Body of pancreas (tissue), 4 donors: ENCODE measurements around the gene SELENOW. TPM values are rescaled to one million over a fixed set of nuclear protein-coding genes. Genes with fewer than 3 reads are reported as not detected.
A peak's percentile ranks its signal among the peaks of the same experiment; 100 is the strongest.

Experiments
- ATAC-seq: fragments of 150-250 bp; one replicate; pipeline ENCODE4 v1.9.1; 2016
- DNase-seq, 4 donors: peaks; one replicate each; pipeline ENCODE4 v3.0.0-alpha.2; 2019
- H3K27ac ChIP-seq, 4 donors: fragments of 200-600 bp; sonication (generic); 1 replicate in 3 of 4; 2 replicates in 1 of 4; pipeline versions ENCODE4 v1.5.1 to v1.6.1; 2016 to 2019; ENCODE audit warnings: mild to moderate bottlenecking in 1 of 4, mixed read lengths in 1 of 4, moderate library complexity in 1 of 4
- H3K27me3 ChIP-seq, 2 donors: fragments of 200-600 bp; sonication (generic); one replicate each; pipeline ENCODE4 v1.6.0; 2016; ENCODE audit warnings: mild to moderate bottlenecking in 1 of 2
- H3K36me3 ChIP-seq, 2 donors: fragments of 200-600 bp; sonication (generic); replicated peaks in 1 of 2; 2 replicates each; pipeline ENCODE4 v1.5.1; 2016; ENCODE audit warnings: low read depth in 2 of 2; ENCODE audit not compliant: insufficient read depth in 1 of 2
- H3K4me1 ChIP-seq: fragments of 200-600 bp; sonication (generic); one replicate; pipeline ENCODE4 v1.6.0; 2016
- H3K4me3 ChIP-seq, 2 donors: fragments of 200-600 bp; sonication (generic); 1 replicate in 1 of 2; 2 replicates in 1 of 2; pipeline ENCODE4 v1.5.1; 2016 to 2019
- H3K9me3 ChIP-seq, 3 donors: fragments of 200-600 bp; sonication (generic); 1 replicate in 2 of 3; 2 replicates in 1 of 3; pipeline ENCODE4 v1.5.1; 2016
- POLR2A ChIP-seq, 3 donors: fragments of 450-650 bp; IDR thresholded peaks; one replicate each; pipeline ENCODE4 v1.6.1; 2016; ENCODE audit warnings: antibody characterized with exemption in 3 of 3, mild to moderate bottlenecking in 2 of 3
- WGBS, 2 donors: methylation state at CpG; one replicate each; pipeline ENCODE4 v1.1.5; 2017; 5-methylcytosine and 5-hydroxymethylcytosine counted together
- intact Hi-C: fragments of 100-400 bp; cut with DNase I; formaldehyde crosslinking; loops from one replicate; pipeline ENCODE4 v1.15.1; 2023
- total RNA-seq, 2 donors: library from RNA; depleted of rRNA; stranded (reverse); fragments of >200 nt; gene quantifications; one replicate each; pipeline ENCODE4 v1.1.0, GENCODE V29; 2016
- TF ChIP-seq, protein P1 (sequence below), 7 experiments: fragments of 450-650 bp in 4 of 7; fragments of 200-600 bp in 3 of 7; sonication (generic) in 3 of 7; IDR thresholded peaks; one replicate each; pipeline ENCODE4 v1.5.1; 2016 to 2019; ENCODE audit warnings: antibody characterized with exemption in 7 of 7

The SELENOW gene
- total RNA-seq, 2 donors from 2014 or later, result 189 to 296 TPM

- H3K4me1 ChIP-seq, result peaks cover 32% of the 10 kb centered on the region
- no peak for ATAC-seq
- intact Hi-C loops, result no loop called here
- 85 to 95% methylated on average over 8 of the region's 8 CpGs for WGBS, 2 donors
- no peak for TF ChIP-seq POLR2A (IDR thresholded peaks at IDR 0.05)
- TF ChIP-seq, protein P1, sequence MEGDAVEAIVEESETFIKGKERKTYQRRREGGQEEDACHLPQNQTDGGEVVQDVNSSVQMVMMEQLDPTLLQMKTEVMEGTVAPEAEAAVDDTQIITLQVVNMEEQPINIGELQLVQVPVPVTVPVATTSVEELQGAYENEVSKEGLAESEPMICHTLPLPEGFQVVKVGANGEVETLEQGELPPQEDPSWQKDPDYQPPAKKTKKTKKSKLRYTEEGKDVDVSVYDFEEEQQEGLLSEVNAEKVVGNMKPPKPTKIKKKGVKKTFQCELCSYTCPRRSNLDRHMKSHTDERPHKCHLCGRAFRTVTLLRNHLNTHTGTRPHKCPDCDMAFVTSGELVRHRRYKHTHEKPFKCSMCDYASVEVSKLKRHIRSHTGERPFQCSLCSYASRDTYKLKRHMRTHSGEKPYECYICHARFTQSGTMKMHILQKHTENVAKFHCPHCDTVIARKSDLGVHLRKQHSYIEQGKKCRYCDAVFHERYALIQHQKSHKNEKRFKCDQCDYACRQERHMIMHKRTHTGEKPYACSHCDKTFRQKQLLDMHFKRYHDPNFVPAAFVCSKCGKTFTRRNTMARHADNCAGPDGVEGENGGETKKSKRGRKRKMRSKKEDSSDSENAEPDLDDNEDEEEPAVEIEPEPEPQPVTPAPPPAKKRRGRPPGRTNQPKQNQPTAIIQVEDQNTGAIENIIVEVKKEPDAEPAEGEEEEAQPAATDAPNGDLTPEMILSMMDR (IDR thresholded peaks at IDR 0.05), result no peak
- H3K27me3 ChIP-seq, result no peaks in the 10 kb centered on the region
- no peaks in the 10 kb centered on the region for H3K36me3 ChIP-seq
- H3K27ac ChIP-seq, result peak overlapping the region in 3 of 4 donors; percentile 80 to 84 (median 84)
- H3K9me3 ChIP-seq, result no peaks in the 10 kb centered on the region
- H3K4me3 ChIP-seq, result no peak overlapping the region
- no peak for DNase-seq
These were observed 47.6 kb upstream of the SELENOW start for GRCh38 chr19:47730910-47731309.

GRCh38 chr19:47735131-47735530 is 43.4 kb upstream of the SELENOW start:
- no peak for ATAC-seq
- H3K9me3 ChIP-seq, result no peaks in the 10 kb centered on the region
- WGBS, 2 donors, result 86 to 87% methylated on average over 4 of the region's 4 CpGs
- peaks cover 0 to 2% of the 10 kb centered on the region in 2 donors for H3K36me3 ChIP-seq
- H3K4me1 ChIP-seq, result peaks cover 6% of the 10 kb centered on the region
- TF ChIP-seq POLR2A (IDR thresholded peaks at IDR 0.05), result no peak
- TF ChIP-seq, protein P1 (IDR thresholded peaks at IDR 0.05), result no peak
- no peak for DNase-seq
- no peaks in the 10 kb centered on the region for H3K27me3 ChIP-seq
- H3K27ac ChIP-seq, result no peak overlapping the region
- H3K4me3 ChIP-seq, result no peak overlapping the region
- intact Hi-C loops, result no loop called here

DNA sequence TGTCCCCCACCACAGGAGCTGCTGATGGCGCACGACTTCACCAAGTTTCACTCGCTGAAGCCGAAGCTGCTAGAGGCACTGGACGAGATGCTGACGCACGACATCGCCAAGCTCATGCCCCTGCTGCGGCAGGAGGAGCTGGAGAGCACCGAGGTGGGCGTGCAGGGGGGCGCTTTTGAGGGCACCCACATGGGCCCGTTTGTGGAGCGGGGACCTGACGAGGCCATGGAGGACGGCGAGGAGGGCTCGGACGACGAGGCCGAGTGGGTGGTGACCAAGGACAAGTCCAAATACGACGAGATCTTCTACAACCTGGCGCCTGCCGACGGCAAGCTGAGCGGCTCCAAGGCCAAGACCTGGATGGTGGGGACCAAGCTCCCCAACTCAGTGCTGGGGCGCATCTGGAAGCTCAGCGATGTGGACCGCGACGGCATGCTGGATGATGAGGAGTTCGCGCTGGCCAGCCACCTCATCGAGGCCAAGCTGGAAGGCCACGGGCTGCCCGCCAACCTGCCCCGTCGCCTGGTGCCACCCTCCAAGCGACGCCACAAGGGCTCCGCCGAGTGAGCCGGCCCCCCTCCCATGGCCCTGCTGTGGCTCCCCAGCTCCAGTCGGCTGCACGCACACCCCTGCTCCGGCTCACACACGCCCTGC is 37.5 kb upstream of the SELENOW start:
- DNase-seq (peak in 1 of 4 donors; percentile 30), ATAC-seq (no peak)
- Histone ChIP-seq H3K4me3 (no peak overlapping the region), H3K4me1 (peaks cover 26% of the 10 kb centered on the region), H3K9me3 (no peaks in the 10 kb centered on the region), H3K36me3 (peaks cover 0 to 4% of the 10 kb centered on the region in 2 donors), H3K27me3 (no peaks in the 10 kb centered on the region), H3K27ac (no peak overlapping the region)
- intact Hi-C loops, result no loop called here
- TF ChIP-seq POLR2A (IDR thresholded peaks at IDR 0.05), result no peak
- TF ChIP-seq, protein P1 (IDR thresholded peaks at IDR 0.05), result no peak
- WGBS, 2 donors, result 87 to 89% methylated on average over 16 to 40 of the region's 48 CpGs

GRCh38 chr19:47741544-47742140 is 36.9 kb upstream of the SELENOW start:
- H3K36me3 ChIP-seq, result peaks cover 0 to 2% of the 10 kb centered on the region in 2 donors
- ATAC-seq (no peak), DNase-seq (no peak)

More at GRCh38 chr19:47741544-47742140, 36.9 kb upstream of the SELENOW start:
- no peak overlapping the region for H3K4me3 ChIP-seq
- TF ChIP-seq, protein P1 (IDR thresholded peaks at IDR 0.05), result no peak
- no peak for TF ChIP-seq POLR2A (IDR thresholded peaks at IDR 0.05)
- peak overlapping the region in 3 of 4 donors; percentile 99 for H3K27ac ChIP-seq
- H3K4me1 ChIP-seq, result peaks cover 33% of the 10 kb centered on the region
- no peaks in the 10 kb centered on the region for H3K9me3 ChIP-seq
- intact Hi-C loops, result no loop called here
- 85 to 89% methylated on average over 14 to 15 of the region's 15 CpGs for WGBS, 2 donors
- no peaks in the 10 kb centered on the region for H3K27me3 ChIP-seq
